Measurements from ENCODE around the gene AADACL2. TPM values are rescaled to one million over a fixed set of nuclear protein-coding genes. Genes with fewer than 3 reads are reported as not detected.

AADACL2 gene
- total RNA-seq, 1 donor = not detected

- H3K4me3 ChIP-seq (ENCODE audit: low read depth, low read length) = no peak overlapping the region
- no peak for TF ChIP-seq CTCF (IDR thresholded peaks at IDR 0.05; ENCODE audit: insufficient read depth, low read depth, low read length)
- peak; percentile 9 for DNase-seq (ENCODE audit: low read depth)
Measured at GRCh38 chr3:151707216-151707615, 26.5 kb upstream of the AADACL2 start.

GRCh38 chr3:151708868-151709267 is 24.9 kb upstream of the AADACL2 start:
- H3K4me3 ChIP-seq (ENCODE audit: low read depth, low read length) = no peak overlapping the region
- TF ChIP-seq CTCF (IDR thresholded peaks at IDR 0.05; ENCODE audit: insufficient read depth, low read depth, low read length) = no peak
- no peak for DNase-seq (ENCODE audit: low read depth)

- TF ChIP-seq CTCF (IDR thresholded peaks at IDR 0.05; ENCODE audit: insufficient read depth, low read depth, low read length) = no peak
- DNase-seq (ENCODE audit: low read depth) = peak; percentile 21
- H3K4me3 ChIP-seq (ENCODE audit: low read depth, low read length) = no peak overlapping the region
Measured at GRCh38 chr3:151709847-151710246, 23.9 kb upstream of the AADACL2 start.

- no peak for DNase-seq (ENCODE audit: low read depth)
- no peak overlapping the region for H3K4me3 ChIP-seq (ENCODE audit: low read depth, low read length)
- no peak for TF ChIP-seq CTCF (IDR thresholded peaks at IDR 0.05; ENCODE audit: insufficient read depth, low read depth, low read length)
Measured at GRCh38 chr3:151721294-151721693, 12.4 kb upstream of the AADACL2 start.

GRCh38 chr3:151722856-151723255 is 10.9 kb upstream of the AADACL2 start:
- no peak overlapping the region for H3K4me3 ChIP-seq (ENCODE audit: low read depth, low read length)
- TF ChIP-seq CTCF (IDR thresholded peaks at IDR 0.05; ENCODE audit: insufficient read depth, low read depth, low read length) = no peak
- no peak for DNase-seq (ENCODE audit: low read depth)

- DNase-seq (ENCODE audit: low read depth) = no peak
- no peak for TF ChIP-seq CTCF (IDR thresholded peaks at IDR 0.05; ENCODE audit: insufficient read depth, low read depth, low read length)
- H3K4me3 ChIP-seq (ENCODE audit: low read depth, low read length) = no peak overlapping the region
Measured at GRCh38 chr3:151724576-151725562, 8.9 kb upstream of the AADACL2 start.
